HepG2 (cell line): ENCODE results near the gene PPP3R1.

ENCODE experiments used
- ASH2L ChIP-seq: fragments of 300-600, 200-600 bp; sonication (generic); IDR thresholded peaks from 2 replicates; pipeline ENCODE4 v1.7.0; 2017; ENCODE audit warnings: low read depth, mild to moderate bottlenecking, moderate library complexity, mixed read lengths, low read length; ENCODE audit not compliant: insufficient read length
- CBX2 ChIP-seq, 2 experiments: fragments of 200-600 bp in 1 of 2; sonication (generic); formaldehyde crosslinking in 1 of 2; IDR thresholded peaks; 2 replicates each; pipeline versions ENCODE4 v1.7.0 to v1.8.1; 2018 to 2022; ENCODE audit warnings: low read depth in 2 of 2, low read length in 1 of 2, mild to moderate bottlenecking in 1 of 2, missing genetic modification reagents in 1 of 2
- PITX1 ChIP-seq: sonication (generic); formaldehyde crosslinking; IDR thresholded peaks from 2 replicates; pipeline ENCODE4 v1.5.1; 2020; ENCODE audit warnings: mild to moderate bottlenecking, missing genetic modification reagents
- SCMH1 ChIP-seq: sonication (generic); formaldehyde crosslinking; IDR thresholded peaks from 2 replicates; pipeline ENCODE4 v1.9.0; 2021; ENCODE audit warnings: missing genetic modification reagents, mild to moderate bottlenecking, borderline replicate concordance
- YEATS4 ChIP-seq: sonication (generic); formaldehyde crosslinking; IDR thresholded peaks from 2 replicates; pipeline ENCODE4 v1.4.0; 2020; ENCODE audit warnings: missing genetic modification reagents, borderline replicate concordance
- ZMAT3 ChIP-seq: sonication (generic); formaldehyde crosslinking; conservative IDR thresholded peaks from 2 replicates; pipeline ENCODE4 v1.7.0; 2021; ENCODE audit warnings: missing genetic modification reagents
- ZNF549 ChIP-seq: sonication (generic); formaldehyde crosslinking; IDR thresholded peaks from 2 replicates; pipeline ENCODE4 v1.5.0; 2020; ENCODE audit warnings: missing genetic modification reagents
- TF ChIP-seq, protein P1 (sequence below): IDR thresholded peaks from 2 replicates; pipeline ENCODE4 v1.6.1; 2016; ENCODE audit warnings: missing compliant biosample characterization, missing genetic modification reagents, borderline replicate concordance
- TF ChIP-seq, protein P2 (sequence below), 2 experiments: IDR thresholded peaks; 2 replicates each; pipeline ENCODE4 v1.6.1; 2011 to 2012; ENCODE audit warnings: low read length in 2 of 2, borderline replicate concordance in 1 of 2, low read depth in 1 of 2, mild to moderate bottlenecking in 1 of 2, moderate library complexity in 1 of 2
- TF ChIP-seq, protein P3 (sequence below): sonication (generic); formaldehyde crosslinking; IDR thresholded peaks from 2 replicates; pipeline ENCODE4 v1.8.0; 2022; ENCODE audit warnings: missing genetic modification reagents, mild to moderate bottlenecking, borderline replicate concordance
- TF ChIP-seq, protein P4 (sequence below): sonication (generic); formaldehyde crosslinking; IDR thresholded peaks from 2 replicates; pipeline ENCODE4 v1.5.0; 2020; ENCODE audit warnings: mild to moderate bottlenecking, missing genetic modification reagents, moderate library complexity
- TF ChIP-seq, protein P5 (sequence below): sonication (generic); formaldehyde crosslinking; IDR thresholded peaks from 2 replicates; pipeline ENCODE4 v1.4.0; 2020; ENCODE audit warnings: missing genetic modification reagents
- TF ChIP-seq, protein P6 (sequence below): sonication (generic); formaldehyde crosslinking; IDR thresholded peaks from 2 replicates; pipeline ENCODE4 v1.5.0; 2020; ENCODE audit warnings: mild to moderate bottlenecking, missing genetic modification reagents

DNA sequence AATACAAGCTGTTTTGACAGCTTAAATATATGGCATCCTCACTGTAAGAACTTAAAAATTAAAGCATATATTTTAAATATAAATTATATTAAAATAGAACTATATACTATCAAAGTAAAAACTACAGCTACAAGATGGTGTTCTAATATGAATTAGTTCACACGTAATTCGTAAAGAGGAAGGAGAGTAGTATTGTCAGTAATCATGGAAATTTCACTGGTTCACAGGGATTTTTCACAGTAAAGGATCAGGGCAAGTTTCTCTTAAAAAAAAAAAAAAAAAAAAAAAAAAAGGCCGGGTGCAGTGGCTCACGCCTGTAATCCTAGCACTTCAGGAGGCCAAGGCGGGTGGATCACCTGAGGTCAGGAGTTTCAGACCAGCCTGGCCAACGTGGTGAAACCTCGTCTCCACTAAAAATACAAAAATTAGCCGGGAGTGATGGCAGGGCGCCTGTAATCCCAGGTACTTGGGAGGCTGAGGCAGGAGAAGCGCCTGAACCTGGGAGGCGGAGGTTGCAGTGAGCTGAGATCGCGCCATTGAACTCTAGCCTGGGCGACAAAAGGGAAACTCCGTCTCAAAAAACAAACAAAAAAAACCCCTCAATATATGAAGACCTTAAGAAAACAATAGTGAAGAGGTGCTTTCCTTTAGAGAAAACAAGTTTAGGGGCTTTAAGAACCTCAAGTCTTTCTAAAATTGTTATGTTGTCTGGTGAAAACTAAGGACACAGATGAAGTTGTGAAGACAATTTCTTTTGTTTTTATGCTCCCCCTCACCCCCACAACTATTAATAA is 62.1 kb downstream of the PPP3R1 start:
- TF ChIP-seq CBX2 (IDR thresholded peaks at IDR 0.05; ENCODE audit: low read depth, low read length), result no peak
- no peak for TF ChIP-seq CBX2 (CRISPR knock-in tag; IDR thresholded peaks at IDR 0.05; ENCODE audit: low read depth)
- TF ChIP-seq ASH2L, result no peak
- TF ChIP-seq, protein P1, sequence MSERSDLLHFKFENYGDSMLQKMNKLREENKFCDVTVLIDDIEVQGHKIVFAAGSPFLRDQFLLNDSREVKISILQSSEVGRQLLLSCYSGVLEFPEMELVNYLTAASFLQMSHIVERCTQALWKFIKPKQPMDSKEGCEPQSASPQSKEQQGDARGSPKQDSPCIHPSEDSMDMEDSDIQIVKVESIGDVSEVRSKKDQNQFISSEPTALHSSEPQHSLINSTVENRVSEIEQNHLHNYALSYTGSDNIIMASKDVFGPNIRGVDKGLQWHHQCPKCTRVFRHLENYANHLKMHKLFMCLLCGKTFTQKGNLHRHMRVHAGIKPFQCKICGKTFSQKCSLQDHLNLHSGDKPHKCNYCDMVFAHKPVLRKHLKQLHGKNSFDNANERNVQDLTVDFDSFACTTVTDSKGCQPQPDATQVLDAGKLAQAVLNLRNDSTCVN (CRISPR knock-in tag), result no peak
- TF ChIP-seq ZNF549 (CRISPR knock-in tag), result no peak
- TF ChIP-seq PITX1, result no peak
- TF ChIP-seq, protein P2, sequence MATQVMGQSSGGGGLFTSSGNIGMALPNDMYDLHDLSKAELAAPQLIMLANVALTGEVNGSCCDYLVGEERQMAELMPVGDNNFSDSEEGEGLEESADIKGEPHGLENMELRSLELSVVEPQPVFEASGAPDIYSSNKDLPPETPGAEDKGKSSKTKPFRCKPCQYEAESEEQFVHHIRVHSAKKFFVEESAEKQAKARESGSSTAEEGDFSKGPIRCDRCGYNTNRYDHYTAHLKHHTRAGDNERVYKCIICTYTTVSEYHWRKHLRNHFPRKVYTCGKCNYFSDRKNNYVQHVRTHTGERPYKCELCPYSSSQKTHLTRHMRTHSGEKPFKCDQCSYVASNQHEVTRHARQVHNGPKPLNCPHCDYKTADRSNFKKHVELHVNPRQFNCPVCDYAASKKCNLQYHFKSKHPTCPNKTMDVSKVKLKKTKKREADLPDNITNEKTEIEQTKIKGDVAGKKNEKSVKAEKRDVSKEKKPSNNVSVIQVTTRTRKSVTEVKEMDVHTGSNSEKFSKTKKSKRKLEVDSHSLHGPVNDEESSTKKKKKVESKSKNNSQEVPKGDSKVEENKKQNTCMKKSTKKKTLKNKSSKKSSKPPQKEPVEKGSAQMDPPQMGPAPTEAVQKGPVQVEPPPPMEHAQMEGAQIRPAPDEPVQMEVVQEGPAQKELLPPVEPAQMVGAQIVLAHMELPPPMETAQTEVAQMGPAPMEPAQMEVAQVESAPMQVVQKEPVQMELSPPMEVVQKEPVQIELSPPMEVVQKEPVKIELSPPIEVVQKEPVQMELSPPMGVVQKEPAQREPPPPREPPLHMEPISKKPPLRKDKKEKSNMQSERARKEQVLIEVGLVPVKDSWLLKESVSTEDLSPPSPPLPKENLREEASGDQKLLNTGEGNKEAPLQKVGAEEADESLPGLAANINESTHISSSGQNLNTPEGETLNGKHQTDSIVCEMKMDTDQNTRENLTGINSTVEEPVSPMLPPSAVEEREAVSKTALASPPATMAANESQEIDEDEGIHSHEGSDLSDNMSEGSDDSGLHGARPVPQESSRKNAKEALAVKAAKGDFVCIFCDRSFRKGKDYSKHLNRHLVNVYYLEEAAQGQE (IDR thresholded peaks at IDR 0.05; ENCODE audit: borderline replicate concordance in 1 of 2, low read depth in 1 of 2, low read length in 2 of 2), result no peak
- TF ChIP-seq, protein P3, sequence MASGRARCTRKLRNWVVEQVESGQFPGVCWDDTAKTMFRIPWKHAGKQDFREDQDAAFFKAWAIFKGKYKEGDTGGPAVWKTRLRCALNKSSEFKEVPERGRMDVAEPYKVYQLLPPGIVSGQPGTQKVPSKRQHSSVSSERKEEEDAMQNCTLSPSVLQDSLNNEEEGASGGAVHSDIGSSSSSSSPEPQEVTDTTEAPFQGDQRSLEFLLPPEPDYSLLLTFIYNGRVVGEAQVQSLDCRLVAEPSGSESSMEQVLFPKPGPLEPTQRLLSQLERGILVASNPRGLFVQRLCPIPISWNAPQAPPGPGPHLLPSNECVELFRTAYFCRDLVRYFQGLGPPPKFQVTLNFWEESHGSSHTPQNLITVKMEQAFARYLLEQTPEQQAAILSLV (CRISPR knock-in tag), result no peak
- no peak for TF ChIP-seq ZMAT3 (CRISPR knock-in tag)
- TF ChIP-seq, protein P4, sequence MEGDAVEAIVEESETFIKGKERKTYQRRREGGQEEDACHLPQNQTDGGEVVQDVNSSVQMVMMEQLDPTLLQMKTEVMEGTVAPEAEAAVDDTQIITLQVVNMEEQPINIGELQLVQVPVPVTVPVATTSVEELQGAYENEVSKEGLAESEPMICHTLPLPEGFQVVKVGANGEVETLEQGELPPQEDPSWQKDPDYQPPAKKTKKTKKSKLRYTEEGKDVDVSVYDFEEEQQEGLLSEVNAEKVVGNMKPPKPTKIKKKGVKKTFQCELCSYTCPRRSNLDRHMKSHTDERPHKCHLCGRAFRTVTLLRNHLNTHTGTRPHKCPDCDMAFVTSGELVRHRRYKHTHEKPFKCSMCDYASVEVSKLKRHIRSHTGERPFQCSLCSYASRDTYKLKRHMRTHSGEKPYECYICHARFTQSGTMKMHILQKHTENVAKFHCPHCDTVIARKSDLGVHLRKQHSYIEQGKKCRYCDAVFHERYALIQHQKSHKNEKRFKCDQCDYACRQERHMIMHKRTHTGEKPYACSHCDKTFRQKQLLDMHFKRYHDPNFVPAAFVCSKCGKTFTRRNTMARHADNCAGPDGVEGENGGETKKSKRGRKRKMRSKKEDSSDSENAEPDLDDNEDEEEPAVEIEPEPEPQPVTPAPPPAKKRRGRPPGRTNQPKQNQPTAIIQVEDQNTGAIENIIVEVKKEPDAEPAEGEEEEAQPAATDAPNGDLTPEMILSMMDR (CRISPR knock-in tag), result no peak
- no peak for TF ChIP-seq YEATS4
- no peak for TF ChIP-seq SCMH1 (CRISPR knock-in tag)
- TF ChIP-seq, protein P5, sequence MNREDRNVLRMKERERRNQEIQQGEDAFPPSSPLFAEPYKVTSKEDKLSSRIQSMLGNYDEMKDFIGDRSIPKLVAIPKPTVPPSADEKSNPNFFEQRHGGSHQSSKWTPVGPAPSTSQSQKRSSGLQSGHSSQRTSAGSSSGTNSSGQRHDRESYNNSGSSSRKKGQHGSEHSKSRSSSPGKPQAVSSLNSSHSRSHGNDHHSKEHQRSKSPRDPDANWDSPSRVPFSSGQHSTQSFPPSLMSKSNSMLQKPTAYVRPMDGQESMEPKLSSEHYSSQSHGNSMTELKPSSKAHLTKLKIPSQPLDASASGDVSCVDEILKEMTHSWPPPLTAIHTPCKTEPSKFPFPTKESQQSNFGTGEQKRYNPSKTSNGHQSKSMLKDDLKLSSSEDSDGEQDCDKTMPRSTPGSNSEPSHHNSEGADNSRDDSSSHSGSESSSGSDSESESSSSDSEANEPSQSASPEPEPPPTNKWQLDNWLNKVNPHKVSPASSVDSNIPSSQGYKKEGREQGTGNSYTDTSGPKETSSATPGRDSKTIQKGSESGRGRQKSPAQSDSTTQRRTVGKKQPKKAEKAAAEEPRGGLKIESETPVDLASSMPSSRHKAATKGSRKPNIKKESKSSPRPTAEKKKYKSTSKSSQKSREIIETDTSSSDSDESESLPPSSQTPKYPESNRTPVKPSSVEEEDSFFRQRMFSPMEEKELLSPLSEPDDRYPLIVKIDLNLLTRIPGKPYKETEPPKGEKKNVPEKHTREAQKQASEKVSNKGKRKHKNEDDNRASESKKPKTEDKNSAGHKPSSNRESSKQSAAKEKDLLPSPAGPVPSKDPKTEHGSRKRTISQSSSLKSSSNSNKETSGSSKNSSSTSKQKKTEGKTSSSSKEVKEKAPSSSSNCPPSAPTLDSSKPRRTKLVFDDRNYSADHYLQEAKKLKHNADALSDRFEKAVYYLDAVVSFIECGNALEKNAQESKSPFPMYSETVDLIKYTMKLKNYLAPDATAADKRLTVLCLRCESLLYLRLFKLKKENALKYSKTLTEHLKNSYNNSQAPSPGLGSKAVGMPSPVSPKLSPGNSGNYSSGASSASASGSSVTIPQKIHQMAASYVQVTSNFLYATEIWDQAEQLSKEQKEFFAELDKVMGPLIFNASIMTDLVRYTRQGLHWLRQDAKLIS (CRISPR knock-in tag), result no peak
- TF ChIP-seq, protein P6, sequence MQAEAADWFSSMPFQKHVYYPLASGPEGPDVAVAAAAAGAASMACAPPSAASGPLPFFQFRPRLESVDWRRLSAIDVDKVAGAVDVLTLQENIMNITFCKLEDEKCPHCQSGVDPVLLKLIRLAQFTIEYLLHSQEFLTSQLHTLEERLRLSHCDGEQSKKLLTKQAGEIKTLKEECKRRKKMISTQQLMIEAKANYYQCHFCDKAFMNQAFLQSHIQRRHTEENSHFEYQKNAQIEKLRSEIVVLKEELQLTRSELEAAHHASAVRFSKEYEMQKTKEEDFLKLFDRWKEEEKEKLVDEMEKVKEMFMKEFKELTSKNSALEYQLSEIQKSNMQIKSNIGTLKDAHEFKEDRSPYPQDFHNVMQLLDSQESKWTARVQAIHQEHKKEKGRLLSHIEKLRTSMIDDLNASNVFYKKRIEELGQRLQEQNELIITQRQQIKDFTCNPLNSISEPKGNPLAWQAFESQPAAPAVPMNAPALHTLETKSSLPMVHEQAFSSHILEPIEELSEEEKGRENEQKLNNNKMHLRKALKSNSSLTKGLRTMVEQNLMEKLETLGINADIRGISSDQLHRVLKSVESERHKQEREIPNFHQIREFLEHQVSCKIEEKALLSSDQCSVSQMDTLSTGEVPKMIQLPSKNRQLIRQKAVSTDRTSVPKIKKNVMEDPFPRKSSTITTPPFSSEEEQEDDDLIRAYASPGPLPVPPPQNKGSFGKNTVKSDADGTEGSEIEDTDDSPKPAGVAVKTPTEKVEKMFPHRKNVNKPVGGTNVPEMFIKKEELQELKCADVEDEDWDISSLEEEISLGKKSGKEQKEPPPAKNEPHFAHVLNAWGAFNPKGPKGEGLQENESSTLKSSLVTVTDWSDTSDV, result no peak
